Putamen (tissue), 1 donor: ENCODE measurements around the gene TERC.
A peak's percentile ranks its signal among the peaks of the same experiment; 100 is the strongest.

Experiments
- DNase-seq: peaks from one replicate; pipeline ENCODE4 v3.0.0-alpha.2; 2016; ENCODE audit warnings: low spot score

The TERC gene

GRCh38 chr3:169764882-169765612, at the start of gene TERC:
TSS of gene TERC (minus strand) at chr3:169765060.
- peak; percentile 92 for DNase-seq

GRCh38 chr3:169813757-169814517, 49.1 kb upstream of the TERC start:
- no peak for DNase-seq

GRCh38 chr3:169813278-169813677, 48.4 kb upstream of the TERC start:
- DNase-seq = no peak

DNA sequence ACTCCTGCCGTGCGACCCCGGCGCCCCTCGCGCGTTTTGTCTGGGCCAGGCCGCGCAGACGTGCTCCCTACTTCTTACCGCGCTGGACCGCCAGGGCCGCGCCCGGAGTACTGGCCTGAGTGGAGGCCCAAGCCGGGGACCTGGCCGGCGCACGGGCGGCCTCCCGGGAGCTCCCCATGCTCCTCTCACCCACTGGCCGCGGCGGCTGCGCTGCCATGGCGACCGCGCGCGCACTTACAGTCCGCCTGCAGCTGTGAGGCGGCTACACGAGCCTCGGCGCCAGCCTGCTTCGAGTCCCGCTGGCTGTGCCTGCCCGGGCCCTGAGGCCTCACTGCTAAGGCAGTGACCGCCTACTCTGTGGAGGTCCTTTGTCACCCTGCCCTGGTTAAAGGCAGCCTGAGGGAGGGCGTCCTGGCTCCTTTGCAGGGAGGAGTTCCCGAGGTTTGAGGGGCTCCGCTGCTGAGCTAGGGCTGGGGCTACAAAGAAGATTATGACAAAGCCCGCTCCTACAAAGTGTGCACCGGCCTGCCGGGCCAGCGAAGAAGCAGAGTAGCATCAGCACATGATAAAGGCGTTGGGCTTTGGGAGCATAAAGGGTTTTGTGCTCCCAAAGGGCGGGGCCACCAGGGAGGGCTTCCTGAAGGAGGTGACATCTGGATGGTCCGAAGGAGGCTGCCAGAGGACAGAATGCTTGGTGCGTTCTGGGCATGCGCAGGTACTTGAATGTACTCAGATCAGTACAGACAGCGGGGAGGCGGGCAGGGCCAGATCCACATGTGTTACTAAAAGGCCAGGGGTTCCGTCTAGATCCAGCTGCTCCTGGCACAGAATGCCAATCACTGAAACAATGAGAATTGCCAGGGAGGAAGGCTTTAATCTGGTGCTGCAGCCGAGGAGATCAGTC, 47.7 kb upstream of the TERC start, which contains the start of the genes LRRC34 and LRRIQ4:
Gene LRRC34 (minus strand): TSS at position 573 of the 904 bp plus-strand sequence. CDS start 356 bp downstream, at position 217.
Gene LRRIQ4 (plus strand): TSS at position 539 of the 904 bp plus-strand sequence. CDS start 9,052 bp downstream, outside the sequence.
- DNase-seq = peak; percentile 69

- DNase-seq = peak; percentile 60
Measured at GRCh38 chr3:169811631-169812331, 46.9 kb upstream of the TERC start.

- DNase-seq = no peak
Measured at GRCh38 chr3:169809230-169809795, 44.5 kb upstream of the TERC start.

DNA sequence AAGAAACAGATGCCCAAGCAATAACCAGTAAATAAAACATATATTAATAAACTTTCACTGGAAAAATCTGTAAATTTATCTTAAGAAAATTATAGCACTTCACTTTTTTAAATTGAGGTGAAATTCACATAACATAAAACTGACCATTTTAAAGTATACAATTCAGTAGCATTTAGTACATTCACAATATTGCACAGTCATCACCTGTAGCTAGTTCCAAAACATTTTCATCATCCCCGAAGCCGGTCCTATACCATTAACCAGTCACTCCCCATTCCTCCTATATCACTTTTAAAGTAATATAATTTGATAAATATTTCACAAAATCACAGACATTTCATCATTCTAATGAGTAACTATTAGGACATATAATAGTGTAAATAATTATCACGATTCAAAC, 39.8 kb upstream of the TERC start:
- DNase-seq = no peak

DNA sequence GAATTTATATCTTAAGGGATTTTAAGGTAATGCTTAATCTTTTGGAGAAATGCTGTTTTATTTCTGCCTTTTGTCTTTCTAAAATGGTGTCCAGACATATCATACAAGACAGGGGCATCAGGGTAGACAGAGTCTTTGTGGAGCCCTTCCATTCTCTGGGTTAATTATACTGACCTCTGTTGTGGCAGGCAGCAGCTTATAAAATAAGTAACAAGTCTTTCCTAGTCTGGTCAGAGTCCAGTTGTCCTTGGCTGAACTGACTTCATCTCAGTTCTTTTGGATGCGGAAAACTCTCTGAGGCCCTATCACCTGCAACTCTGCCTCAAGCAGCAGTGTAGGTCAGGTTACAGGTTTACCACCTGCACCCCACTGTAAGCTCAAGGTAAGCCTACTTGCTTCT, 27.5 kb upstream of the TERC start:
- DNase-seq = no peak

DNA sequence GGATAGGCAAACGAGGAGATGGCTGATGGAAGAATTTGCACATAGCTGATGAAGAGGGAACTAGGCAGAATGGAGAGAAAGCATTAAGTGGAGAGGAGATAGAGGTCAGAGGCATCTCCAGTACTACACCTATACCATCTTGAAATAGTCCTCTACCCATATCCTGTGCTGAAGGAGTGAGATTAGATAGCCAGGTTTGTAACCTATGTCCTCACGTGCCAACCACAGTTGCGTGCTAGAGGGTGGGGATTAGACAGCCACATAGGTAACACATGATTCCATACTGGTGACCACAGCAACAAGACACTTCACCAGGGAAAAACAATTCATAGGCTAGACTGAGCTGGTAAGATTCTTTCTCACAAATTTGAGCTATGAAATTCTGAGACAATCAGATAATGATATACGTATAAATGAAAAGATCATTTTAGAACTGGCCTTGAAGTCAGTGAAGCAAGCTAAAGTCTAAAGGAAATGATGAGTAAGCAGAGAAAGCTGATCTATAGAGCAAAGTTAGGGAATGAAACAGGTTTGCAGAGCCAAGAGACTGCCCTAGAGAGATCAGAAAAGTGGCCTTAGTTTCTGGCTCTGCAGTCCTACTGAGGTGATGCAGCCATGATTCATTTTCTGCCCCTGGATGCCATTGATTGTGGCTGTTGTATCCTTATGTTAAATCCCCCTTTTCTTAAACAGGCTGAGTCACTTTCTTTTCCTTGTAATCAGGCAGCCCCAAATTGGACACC, 26.0 kb upstream of the TERC start:
- no peak for DNase-seq

DNA sequence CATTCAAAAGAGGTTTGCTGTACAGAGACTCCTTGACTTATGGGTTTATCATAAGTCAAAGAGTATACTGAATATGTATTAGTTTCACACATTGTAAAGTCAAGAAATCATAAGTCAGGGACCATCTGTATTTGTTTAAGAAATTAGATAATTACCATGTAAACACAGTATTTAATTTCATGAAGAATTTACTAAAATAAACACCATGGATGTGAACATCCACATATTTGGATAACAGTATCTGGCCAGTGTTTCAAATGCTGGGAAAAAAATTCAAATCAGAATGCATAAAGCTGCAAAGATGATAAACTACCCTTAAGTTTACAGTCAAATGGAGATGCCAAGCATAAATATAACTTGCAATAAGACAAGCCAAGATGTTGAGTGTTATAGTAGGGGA, 25.4 kb upstream of the TERC start:
- DNase-seq = no peak

- no peak for DNase-seq
Measured at GRCh38 chr3:169787791-169788190, 22.9 kb upstream of the TERC start.

- DNase-seq = no peak
Measured at GRCh38 chr3:169787120-169787519, 22.3 kb upstream of the TERC start.

GRCh38 chr3:169781209-169781855, 16.5 kb upstream of the TERC start:
- no peak for DNase-seq

- no peak for DNase-seq
Measured at GRCh38 chr3:169780742-169781141, 15.9 kb upstream of the TERC start.

- no peak for DNase-seq
Measured at GRCh38 chr3:169777822-169778221, 13.0 kb upstream of the TERC start.

DNA sequence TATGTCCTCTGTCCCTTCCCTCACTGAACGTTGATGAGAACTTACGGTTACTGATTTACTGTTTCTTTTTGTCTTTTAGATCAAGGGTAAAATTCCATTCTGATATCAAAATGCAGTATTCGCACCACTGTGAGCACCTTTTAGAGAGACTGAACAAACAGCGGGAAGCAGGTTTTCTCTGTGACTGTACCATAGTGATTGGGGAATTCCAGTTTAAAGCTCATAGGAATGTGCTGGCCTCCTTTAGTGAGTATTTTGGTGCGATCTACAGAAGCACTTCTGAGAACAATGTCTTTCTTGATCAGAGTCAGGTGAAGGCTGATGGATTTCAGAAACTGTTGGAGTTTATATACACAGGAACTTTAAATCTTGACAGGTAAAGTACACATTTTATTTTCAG, 9.3 kb upstream of the TERC start:
- no peak for DNase-seq

DNA sequence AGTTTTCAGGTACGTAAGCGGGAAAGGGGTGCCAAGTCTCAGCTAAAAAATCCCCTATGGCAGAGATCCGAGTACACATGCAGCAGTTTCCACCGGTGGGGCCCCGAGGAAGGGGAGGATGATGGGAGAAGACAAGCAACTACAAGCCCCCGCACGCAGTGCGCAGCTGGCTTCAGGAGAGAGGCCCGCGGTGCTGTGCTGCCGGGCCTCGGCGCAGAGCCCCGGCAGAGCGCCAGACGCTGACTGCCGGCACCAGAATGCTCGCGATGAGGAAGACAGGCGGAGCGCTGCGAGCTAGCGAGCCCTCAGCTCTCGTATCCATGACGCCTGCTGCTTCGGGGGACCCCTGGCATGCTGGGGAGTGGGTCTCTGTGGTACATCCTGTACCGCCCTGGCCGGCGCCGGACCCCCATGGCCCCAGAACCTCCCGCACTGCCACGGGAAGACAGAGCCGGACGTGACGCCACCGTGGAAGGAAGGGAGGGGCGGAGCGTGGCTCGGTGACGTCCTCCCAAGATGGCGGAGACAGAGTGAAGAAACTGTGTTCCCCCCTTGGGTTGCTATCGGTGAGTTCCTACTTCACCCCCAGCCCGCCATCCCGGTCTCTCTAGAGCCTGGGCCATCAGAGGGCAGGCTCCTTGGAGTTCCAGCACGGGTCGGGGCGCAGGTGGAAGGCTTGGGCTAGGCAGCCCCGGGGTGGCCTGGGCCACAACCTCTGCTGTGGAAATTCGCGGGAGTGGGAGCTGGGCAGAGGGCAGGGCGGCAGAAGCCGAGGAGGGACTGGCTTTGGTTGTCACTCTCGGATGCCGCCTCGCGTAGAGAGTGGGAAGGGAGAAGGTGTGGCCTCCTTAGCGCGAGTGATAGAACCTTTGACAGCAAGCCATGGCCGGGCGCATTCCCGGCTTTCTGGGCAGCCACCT, 8.3 kb upstream of the TERC start, which contains the start of gene MYNN:
Gene MYNN (plus strand): TSS at position 500 of the 920 bp plus-strand sequence. CDS start 900 bp downstream, outside the sequence.
- DNase-seq = peak; percentile 95

DNA sequence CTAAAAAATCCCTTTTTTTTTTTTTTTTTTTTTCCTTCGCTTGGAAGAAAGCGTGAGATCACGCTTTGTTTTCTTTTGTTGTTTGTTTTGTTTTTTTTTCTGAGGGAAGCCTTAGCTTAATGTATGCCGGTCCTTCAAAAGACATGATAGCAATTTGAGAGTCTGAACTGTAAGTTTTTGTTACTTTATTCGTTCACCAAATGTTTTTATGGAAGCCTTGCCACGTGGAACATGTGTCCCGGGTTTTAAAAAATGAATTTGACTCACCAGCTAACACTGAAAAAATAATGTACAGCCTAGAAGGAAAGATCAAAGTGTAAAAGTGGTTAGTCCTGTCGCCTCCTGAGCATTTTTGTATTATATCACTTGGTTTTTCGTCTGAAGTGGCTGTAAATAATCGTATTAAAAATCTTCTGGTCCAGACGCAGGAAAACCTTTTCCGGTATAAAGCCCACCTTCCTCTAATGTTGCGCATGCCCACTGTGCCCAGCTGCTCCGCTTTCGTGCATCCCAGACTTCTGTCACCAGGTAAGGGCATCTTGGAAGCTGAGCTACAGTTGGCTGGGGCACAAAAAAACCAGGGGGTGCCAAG, 7.5 kb upstream of the TERC start:
- peak; percentile 87 for DNase-seq
